Skin epidermis (tissue), 12 donors: Measurements from ENCODE around the gene TVP23A.
A peak's percentile ranks its signal among the peaks of the same experiment; 100 is the strongest.

ENCODE experiments used
- H3K27ac ChIP-seq, 21 experiments: fragments of 200-600 bp; sonication (generic) in 11 of 21; one replicate each; pipeline ENCODE4 v1.5.0; 2020; ENCODE audit warnings: mild to moderate bottlenecking in 3 of 21, inconsistent platforms in 2 of 21, moderate library complexity in 2 of 21
- H3K4me3 ChIP-seq, 7 experiments: fragments of 200-600 bp; sonication (generic) in 2 of 7; one replicate each; pipeline ENCODE4 v1.5.0; 2020; ENCODE audit warnings: inconsistent platforms in 2 of 7, mild to moderate bottlenecking in 2 of 7, moderate library complexity in 1 of 7

Gene TVP23A

DNA sequence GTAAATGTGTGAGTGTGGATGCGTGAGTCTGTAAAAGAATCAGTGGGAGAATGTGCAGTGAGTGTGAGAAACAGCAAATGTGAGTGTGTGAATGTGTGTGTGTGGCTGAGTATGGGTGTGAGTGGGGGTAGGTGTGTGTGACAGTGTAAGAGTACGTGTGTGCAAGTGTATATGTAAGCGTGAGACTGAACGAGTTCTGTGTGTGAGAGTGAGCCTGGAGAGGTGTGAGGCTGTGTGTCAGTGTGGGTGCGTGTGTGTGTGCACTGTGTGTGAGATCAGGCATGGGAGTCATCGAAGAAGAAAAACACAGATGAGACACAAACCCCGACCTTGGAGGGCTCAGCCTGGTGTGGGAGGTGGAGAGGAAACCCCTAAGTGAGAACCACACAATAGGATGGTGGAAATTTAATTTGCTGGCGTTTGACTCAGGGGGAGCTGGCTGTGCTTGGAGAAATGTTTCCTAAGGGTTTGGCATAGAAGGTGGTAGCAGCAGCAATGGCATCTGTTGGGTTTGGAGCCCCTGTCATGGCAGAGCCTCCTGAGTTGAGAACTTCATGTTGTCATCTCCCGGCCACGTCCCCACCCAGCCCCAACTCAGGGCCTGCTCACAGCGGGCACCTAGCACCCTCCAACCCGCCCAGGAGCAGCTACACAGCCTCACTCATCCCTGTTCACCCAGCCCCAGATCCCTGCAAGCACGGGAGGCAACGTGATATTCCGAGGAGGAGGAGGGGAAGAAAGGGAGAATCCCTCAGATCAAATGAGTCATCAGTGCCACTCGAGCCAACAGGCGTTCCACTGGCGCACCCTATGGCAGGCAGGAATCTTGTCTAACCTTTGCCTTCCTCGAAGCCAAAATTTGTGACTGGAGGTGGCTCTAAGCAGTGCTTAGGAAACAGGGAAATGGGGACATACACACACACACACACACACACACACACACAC lies 89.2 kb downstream of the TVP23A start:
- Histone ChIP-seq H3K4me3 (no peak overlapping the region), H3K27ac (peak overlapping the region in 2 of 21 experiments; percentile 19 to 50)

DNA sequence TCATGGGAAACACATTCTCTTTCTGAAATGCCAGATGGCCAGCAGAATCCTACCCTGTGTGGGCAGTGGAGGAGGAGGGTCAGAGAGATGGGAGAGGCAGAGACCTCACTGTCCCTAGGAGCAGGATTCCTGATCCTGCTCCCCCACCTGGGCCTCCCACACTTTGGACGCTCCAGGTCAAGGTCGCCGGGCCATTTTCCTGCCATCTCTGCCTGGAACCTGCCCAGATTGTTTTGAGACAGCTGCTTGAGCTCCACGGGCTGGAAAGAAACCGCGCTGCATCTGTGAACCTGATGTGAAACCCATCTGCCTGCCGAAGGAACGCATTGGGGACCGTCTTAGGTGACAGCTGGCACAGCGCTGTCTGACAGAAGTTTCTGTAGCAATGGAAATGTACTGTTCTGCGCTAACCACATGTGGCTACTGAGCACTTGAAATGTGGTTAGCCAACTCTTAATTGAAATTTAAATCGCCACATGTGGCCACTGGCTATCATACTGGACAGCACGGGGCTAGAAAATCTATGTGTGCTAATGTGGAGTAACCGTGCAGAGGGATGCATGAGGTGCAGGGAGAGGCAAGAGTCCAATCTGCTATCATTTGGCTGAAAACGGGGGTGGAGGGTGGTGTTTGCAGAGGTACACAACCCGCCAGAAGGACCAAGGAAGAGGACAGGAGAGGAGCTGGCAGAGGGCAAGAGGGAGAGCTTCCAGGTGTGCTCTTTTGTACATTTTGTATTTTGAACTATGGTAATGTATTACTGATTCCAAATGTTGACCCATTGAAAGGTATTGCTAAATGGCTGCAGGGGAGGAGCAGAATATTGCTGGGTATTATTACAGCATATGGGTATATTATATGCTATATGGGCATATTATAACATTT lies 90.3 kb downstream of the TVP23A start:
- H3K27ac ChIP-seq: no peak overlapping the region
- no peak overlapping the region for H3K4me3 ChIP-seq
